ENCODE results near the gene GALNT2. TPM values are rescaled to one million over a fixed set of nuclear protein-coding genes. Genes with fewer than 3 reads are reported as not detected.

Gene GALNT2
- total and polyA plus RNA-seq, 9 of the 15 experiments (the other 6 are each of a cell fraction or from before 2014, with no cell fraction given): 1.6 to 106 (median 51.9) TPM

GRCh38 chr1:230156068-230156467 lies 89.0 kb downstream of the GALNT2 start (continued):
- TF ChIP-seq GABPA (tag; conservative IDR thresholded peaks at IDR 0.05; ENCODE audit: low read depth): no peak
- no peak for TF ChIP-seq ZNF561 (CRISPR knock-in tag; conservative IDR thresholded peaks at IDR 0.05)
- no peak for TF ChIP-seq CHCHD3 (CRISPR knock-in tag; IDR thresholded peaks at IDR 0.05)
- no peak; the same call in 1 of the 2 replicates for TF ChIP-seq EP400 (IDR thresholded peaks at IDR 0.05)
- no peak for TF ChIP-seq ZNF785 (CRISPR knock-in tag; IDR thresholded peaks at IDR 0.05)
- TF ChIP-seq BCL6 (CRISPR knock-in tag; IDR thresholded peaks at IDR 0.05): no peak
- no peak for TF ChIP-seq BHLHE40 (IDR thresholded peaks at IDR 0.05; ENCODE audit: low read length)
- TF ChIP-seq C11orf30 (IDR thresholded peaks at IDR 0.05; ENCODE audit: low read depth): peak; percentile 89
- TF ChIP-seq BDP1 (IDR thresholded peaks at IDR 0.05; ENCODE audit: insufficient read depth, insufficient read length): no peak
- no peak for TF ChIP-seq KLF16 (IDR thresholded peaks at IDR 0.05)
- no peak for TF ChIP-seq ARID3A (IDR thresholded peaks at IDR 0.05; ENCODE audit: borderline replicate concordance, low read depth, low read length)
- TF ChIP-seq ZNF780A (CRISPR knock-in tag; IDR thresholded peaks at IDR 0.05): no peak
- TF ChIP-seq, protein P1, sequence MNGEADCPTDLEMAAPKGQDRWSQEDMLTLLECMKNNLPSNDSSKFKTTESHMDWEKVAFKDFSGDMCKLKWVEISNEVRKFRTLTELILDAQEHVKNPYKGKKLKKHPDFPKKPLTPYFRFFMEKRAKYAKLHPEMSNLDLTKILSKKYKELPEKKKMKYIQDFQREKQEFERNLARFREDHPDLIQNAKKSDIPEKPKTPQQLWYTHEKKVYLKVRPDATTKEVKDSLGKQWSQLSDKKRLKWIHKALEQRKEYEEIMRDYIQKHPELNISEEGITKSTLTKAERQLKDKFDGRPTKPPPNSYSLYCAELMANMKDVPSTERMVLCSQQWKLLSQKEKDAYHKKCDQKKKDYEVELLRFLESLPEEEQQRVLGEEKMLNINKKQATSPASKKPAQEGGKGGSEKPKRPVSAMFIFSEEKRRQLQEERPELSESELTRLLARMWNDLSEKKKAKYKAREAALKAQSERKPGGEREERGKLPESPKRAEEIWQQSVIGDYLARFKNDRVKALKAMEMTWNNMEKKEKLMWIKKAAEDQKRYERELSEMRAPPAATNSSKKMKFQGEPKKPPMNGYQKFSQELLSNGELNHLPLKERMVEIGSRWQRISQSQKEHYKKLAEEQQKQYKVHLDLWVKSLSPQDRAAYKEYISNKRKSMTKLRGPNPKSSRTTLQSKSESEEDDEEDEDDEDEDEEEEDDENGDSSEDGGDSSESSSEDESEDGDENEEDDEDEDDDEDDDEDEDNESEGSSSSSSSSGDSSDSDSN (IDR thresholded peaks at IDR 0.05; ENCODE audit: borderline replicate concordance in 1 of 2, low read depth in 2 of 2, low read length in 2 of 2): no peak
- no peak for TF ChIP-seq CAMTA2 (CRISPR knock-in tag; conservative IDR thresholded peaks at IDR 0.05)
- TF ChIP-seq PURB (CRISPR knock-in tag; IDR thresholded peaks at IDR 0.05; ENCODE audit: low read depth): no peak
- no peak for TF ChIP-seq ZNF239 (CRISPR knock-in tag; IDR thresholded peaks at IDR 0.05)
- TF ChIP-seq ZFP30 (CRISPR knock-in tag; IDR thresholded peaks at IDR 0.05; ENCODE audit: borderline replicate concordance): no peak
- no peak for TF ChIP-seq PHF21A (IDR thresholded peaks at IDR 0.05; ENCODE audit: borderline replicate concordance, low read depth)
- TF ChIP-seq, protein P2, sequence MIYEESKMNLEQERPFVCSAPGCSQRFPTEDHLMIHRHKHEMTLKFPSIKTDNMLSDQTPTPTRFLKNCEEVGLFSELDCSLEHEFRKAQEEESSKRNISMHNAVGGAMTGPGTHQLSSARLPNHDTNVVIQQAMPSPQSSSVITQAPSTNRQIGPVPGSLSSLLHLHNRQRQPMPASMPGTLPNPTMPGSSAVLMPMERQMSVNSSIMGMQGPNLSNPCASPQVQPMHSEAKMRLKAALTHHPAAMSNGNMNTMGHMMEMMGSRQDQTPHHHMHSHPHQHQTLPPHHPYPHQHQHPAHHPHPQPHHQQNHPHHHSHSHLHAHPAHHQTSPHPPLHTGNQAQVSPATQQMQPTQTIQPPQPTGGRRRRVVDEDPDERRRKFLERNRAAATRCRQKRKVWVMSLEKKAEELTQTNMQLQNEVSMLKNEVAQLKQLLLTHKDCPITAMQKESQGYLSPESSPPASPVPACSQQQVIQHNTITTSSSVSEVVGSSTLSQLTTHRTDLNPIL (CRISPR knock-in tag; IDR thresholded peaks at IDR 0.05): no peak
- TF ChIP-seq ZBTB1 (CRISPR knock-in tag; IDR thresholded peaks at IDR 0.05; ENCODE audit: borderline replicate concordance, low read depth): no peak
- TF ChIP-seq CXXC5 (CRISPR knock-in tag; IDR thresholded peaks at IDR 0.05): peak; percentile 30; the same call in 1 of the 2 replicates
- TF ChIP-seq ARID2 (IDR thresholded peaks at IDR 0.05): no peak
- TF ChIP-seq PCBP1 (IDR thresholded peaks at IDR 0.05; ENCODE audit: low read depth, low read length, poor library complexity, severe bottlenecking): no peak
- no peak for TF ChIP-seq ZNF76 (CRISPR knock-in tag; IDR thresholded peaks at IDR 0.05; ENCODE audit: borderline replicate concordance)
- TF ChIP-seq ZFP36 (IDR thresholded peaks at IDR 0.05; ENCODE audit: low read depth, low read length, partially characterized antibody): no peak
- peak; percentile 84 for TF ChIP-seq NBN (IDR thresholded peaks at IDR 0.05; ENCODE audit: low read depth)
- no peak for TF ChIP-seq FOS (IDR thresholded peaks at IDR 0.05; ENCODE audit: extremely low read depth, insufficient read length)

Data from K562 (cell line).